Mesendoderm (in vitro differentiated cells): Measurements from ENCODE around the gene BMI1.

Experiments
- DNase-seq: peaks from one replicate; pipeline ENCODE4 v3.0.0; 2013
- H2AK5ac ChIP-seq: 2 replicates; pipeline ENCODE4 v1.6.1; 2013; ENCODE audit warnings: low read length, inconsistent platforms
- H2BK120ac ChIP-seq: 2 replicates; pipeline ENCODE4 v1.6.1; 2013; ENCODE audit warnings: low read depth, mild to moderate bottlenecking, low read length, moderate library complexity, mixed read lengths
- H2BK15ac ChIP-seq: replicated peaks from 2 replicates; pipeline ENCODE4 v1.6.1; 2013; ENCODE audit warnings: low read depth, mild to moderate bottlenecking, moderate library complexity
- H2BK5ac ChIP-seq: 2 replicates; pipeline ENCODE4 v1.6.1; 2013; ENCODE audit warnings: low read length, inconsistent platforms
- H3K18ac ChIP-seq: 2 replicates; pipeline ENCODE4 v1.6.1; 2013; ENCODE audit warnings: mild to moderate bottlenecking, low read length, mixed read lengths
- H3K23ac ChIP-seq: one replicate; pipeline ENCODE4 v1.6.1; 2013; ENCODE audit warnings: low read length
- H3K27ac ChIP-seq: 2 replicates; pipeline ENCODE4 v1.5.1; 2013; ENCODE audit warnings: low read depth, mild to moderate bottlenecking, inconsistent platforms, low read length, moderate library complexity
- H3K27me3 ChIP-seq: 2 replicates; pipeline ENCODE4 v1.6.1; 2013; ENCODE audit warnings: low read length, control low read depth, mild to moderate bottlenecking, inconsistent platforms; ENCODE audit not compliant: insufficient read depth, poor library complexity
- H3K36me3 ChIP-seq: 2 replicates; pipeline ENCODE4 v1.6.1; 2013; ENCODE audit warnings: low read length, inconsistent platforms; ENCODE audit not compliant: control insufficient read depth, insufficient read depth
- H3K4ac ChIP-seq: one replicate; pipeline ENCODE4 v1.6.1; 2013; ENCODE audit warnings: low read depth, mild to moderate bottlenecking, low read length, moderate library complexity
- H3K4me1 ChIP-seq: 2 replicates; pipeline ENCODE4 v1.6.1; 2013; ENCODE audit warnings: low read depth, low read length, inconsistent platforms; ENCODE audit not compliant: control insufficient read depth
- H3K4me2 ChIP-seq: 2 replicates; pipeline ENCODE4 v1.6.1; 2013; ENCODE audit warnings: low read length
- H3K4me3 ChIP-seq: 2 replicates; pipeline ENCODE4 v1.5.1; 2013; ENCODE audit warnings: mild to moderate bottlenecking, low read length
- H3K56ac ChIP-seq: one replicate; pipeline ENCODE4 v1.6.1; 2013; ENCODE audit warnings: low read length
- H3K79me1 ChIP-seq: 2 replicates; pipeline ENCODE4 v1.6.1; 2013; ENCODE audit warnings: low read length, inconsistent platforms
- H3K79me2 ChIP-seq: 2 replicates; pipeline ENCODE4 v1.6.1; 2013; ENCODE audit warnings: mild to moderate bottlenecking, low read length; ENCODE audit not compliant: control insufficient read depth, insufficient read depth
- H3K9ac ChIP-seq: 2 replicates; pipeline ENCODE4 v1.6.1; 2013; ENCODE audit warnings: low read length, inconsistent platforms
- H4K5ac ChIP-seq: one replicate; pipeline ENCODE4 v1.6.1; 2013; ENCODE audit warnings: low read length
- H4K8ac ChIP-seq: one replicate; pipeline ENCODE4 v1.6.1; 2013; ENCODE audit warnings: low read depth, mild to moderate bottlenecking, control low read depth, low read length, moderate library complexity
- WGBS: extraction: QIAGEN DNeasy Blood & Tissue Kit; methylation state at CpG from one replicate; pipeline ENCODE4 v1.1.7; 2013; ENCODE audit warnings: low lambda C conversion rate, missing lambda C conversion rate; ENCODE audit not compliant: insufficient coverage; ENCODE audit errors: extremely low coverage; 5-methylcytosine and 5-hydroxymethylcytosine counted together

BMI1 gene

GRCh38 chr10:22338185-22338900 lies 17.4 kb downstream of the BMI1 start:
- DNase-seq = no peak
- no peaks in the 10 kb centered on the region for H3K36me3 ChIP-seq
- H3K4me2 ChIP-seq = no peak overlapping the region
- H2BK15ac ChIP-seq = no peak overlapping the region
- no CpG with 5 or more reads among the region's 9 CpGs for WGBS
- H3K4ac ChIP-seq = no peak overlapping the region
- no peak overlapping the region for H2BK120ac ChIP-seq
- no peak overlapping the region for H3K18ac ChIP-seq
- no peak overlapping the region for H2BK5ac ChIP-seq
- peaks cover 57% of the 10 kb centered on the region for H3K27me3 ChIP-seq
- H3K4me1 ChIP-seq = peaks cover 1% of the 10 kb centered on the region
- H3K9ac ChIP-seq = no peak overlapping the region
- H3K56ac ChIP-seq = no peak overlapping the region
- H3K4me3 ChIP-seq = no peak overlapping the region
- no peak overlapping the region for H4K5ac ChIP-seq
- H3K79me2 ChIP-seq = no peaks in the 10 kb centered on the region
- no peaks in the 10 kb centered on the region for H3K79me1 ChIP-seq
- H2AK5ac ChIP-seq = no peak overlapping the region
- H3K23ac ChIP-seq = no peak overlapping the region
- H3K27ac ChIP-seq = no peak overlapping the region
- H4K8ac ChIP-seq = no peak overlapping the region

GRCh38 chr10:22338931-22339330 lies 18.0 kb downstream of the BMI1 start:
- H3K18ac ChIP-seq = no peak overlapping the region
- no peaks in the 10 kb centered on the region for H3K79me2 ChIP-seq
- no peak overlapping the region for H3K27ac ChIP-seq
- no peaks in the 10 kb centered on the region for H3K79me1 ChIP-seq
- no peak overlapping the region for H2AK5ac ChIP-seq
- no peak overlapping the region for H3K56ac ChIP-seq
- no peak overlapping the region for H4K8ac ChIP-seq
- H3K23ac ChIP-seq = no peak overlapping the region
- no peak overlapping the region for H2BK15ac ChIP-seq
- H3K4me2 ChIP-seq = no peak overlapping the region
- H3K4me3 ChIP-seq = no peak overlapping the region
- H3K27me3 ChIP-seq = peaks cover 52% of the 10 kb centered on the region
- H2BK120ac ChIP-seq = no peak overlapping the region
- no peak overlapping the region for H3K9ac ChIP-seq
- H3K4ac ChIP-seq = no peak overlapping the region
- DNase-seq = no peak
- no peaks in the 10 kb centered on the region for H3K36me3 ChIP-seq
- H2BK5ac ChIP-seq = no peak overlapping the region
- no peaks in the 10 kb centered on the region for H3K4me1 ChIP-seq
- no peak overlapping the region for H4K5ac ChIP-seq

GRCh38 chr10:22339761-22340328 lies 18.9 kb downstream of the BMI1 start:
- Histone ChIP-seq H3K27ac (no peak overlapping the region), H3K4ac (no peak overlapping the region), H2BK5ac (no peak overlapping the region), H3K18ac (no peak overlapping the region), H4K5ac (no peak overlapping the region), H3K36me3 (no peaks in the 10 kb centered on the region), H3K79me1 (no peaks in the 10 kb centered on the region), H3K4me1 (no peaks in the 10 kb centered on the region), H2AK5ac (no peak overlapping the region), H3K9ac (no peak overlapping the region), H3K56ac (no peak overlapping the region), H3K4me2 (peak overlapping the region; percentile 58), H3K27me3 (peaks cover 53% of the 10 kb centered on the region), H3K23ac (no peak overlapping the region), H3K79me2 (no peaks in the 10 kb centered on the region), H2BK120ac (no peak overlapping the region), H2BK15ac (no peak overlapping the region), H4K8ac (no peak overlapping the region), H3K4me3 (no peak overlapping the region)
- WGBS = no CpG with 5 or more reads among the region's 13 CpGs
- DNase-seq = no peak

GRCh38 chr10:22340329-22341189 lies 19.7 kb downstream of the BMI1 start:
- Histone ChIP-seq H3K4me3 (peak overlapping the region; percentile 35), H3K27me3 (peaks cover 53% of the 10 kb centered on the region), H3K9ac (peak overlapping the region; percentile 64), H3K4ac (no peak overlapping the region), H3K36me3 (no peaks in the 10 kb centered on the region), H3K79me1 (no peaks in the 10 kb centered on the region), H2AK5ac (no peak overlapping the region), H4K5ac (no peak overlapping the region), H2BK15ac (no peak overlapping the region), H3K18ac (peak overlapping the region; percentile 16), H4K8ac (no peak overlapping the region), H2BK5ac (no peak overlapping the region), H3K79me2 (no peaks in the 10 kb centered on the region), H3K4me1 (no peaks in the 10 kb centered on the region), H3K56ac (peak overlapping the region; percentile 77), H3K23ac (no peak overlapping the region), H3K4me2 (peak overlapping the region; percentile 58), H3K27ac (no peak overlapping the region), H2BK120ac (no peak overlapping the region)
- no CpG with 5 or more reads among the region's 98 CpGs for WGBS
- DNase-seq = peak; percentile 67

- H3K4me1 ChIP-seq = no peaks in the 10 kb centered on the region
- DNase-seq = peak; percentile 29
- no peak overlapping the region for H2BK120ac ChIP-seq
- H3K27ac ChIP-seq = no peak overlapping the region
- H3K79me2 ChIP-seq = no peaks in the 10 kb centered on the region
- H2BK5ac ChIP-seq = no peak overlapping the region
- peak overlapping the region; percentile 16 for H3K18ac ChIP-seq
- H3K9ac ChIP-seq = peak overlapping the region; percentile 26
- H2AK5ac ChIP-seq = no peak overlapping the region
- no peak overlapping the region for H3K23ac ChIP-seq
- H3K27me3 ChIP-seq = peaks cover 52% of the 10 kb centered on the region
- no peak overlapping the region for H4K8ac ChIP-seq
- no peak overlapping the region for H2BK15ac ChIP-seq
- peak overlapping the region; percentile 44 for H3K4me2 ChIP-seq
- H3K4me3 ChIP-seq = no peak overlapping the region
- H3K4ac ChIP-seq = no peak overlapping the region
- WGBS = no CpG with 5 or more reads among the region's 40 CpGs
- no peaks in the 10 kb centered on the region for H3K79me1 ChIP-seq
- H4K5ac ChIP-seq = no peak overlapping the region
- no peaks in the 10 kb centered on the region for H3K36me3 ChIP-seq
- peak overlapping the region; percentile 77 for H3K56ac ChIP-seq
These were observed 20.5 kb downstream of the BMI1 start for GRCh38 chr10:22341190-22341925.
